ENCODE results near the gene CCRL2. TPM values are rescaled to one million over a fixed set of nuclear protein-coding genes. Genes with fewer than 3 reads are reported as not detected.

The CCRL2 gene
- total and polyA plus RNA-seq, 9 of the 15 experiments (the other 6 are each of a cell fraction or from before 2014, with no cell fraction given): 3.4 to 5.7 (median 4.0) TPM

- Histone ChIP-seq H3K4me1 (replicated peaks in 1 of 2; ENCODE audit: control insufficient read depth in 2 of 2, insufficient read depth in 2 of 2, low read length in 2 of 2) (peaks cover 20 to 34% of the 10 kb centered on the region in 2 experiments), H2AFZ (ENCODE audit: low read depth, low read length) (no peak overlapping the region), H3K9me3 (replicated peaks; ENCODE audit: control insufficient read depth, insufficient read depth, low read depth, low read length) (no peaks in the 10 kb centered on the region; the same call in 1 of the 2 replicates), H3K27ac (ENCODE audit: extremely low read depth, low read depth, low read length) (no peak overlapping the region), H3K9ac (ENCODE audit: insufficient read depth in 1 of 2, low read depth in 2 of 2, low read length in 2 of 2) (no peak overlapping the region), H3K4me2 (ENCODE audit: insufficient read depth, low read length) (no peak overlapping the region), H4K20me1 (replicated peaks; ENCODE audit: control insufficient read depth, insufficient read depth, low read length) (no peaks in the 10 kb centered on the region), H3K9me1 (ENCODE audit: control insufficient read depth, insufficient read depth, low read length) (no peaks in the 10 kb centered on the region), H3K36me3 (ENCODE audit: control insufficient read depth, insufficient read depth, low read length) (no peaks in the 10 kb centered on the region), H3K79me2 (ENCODE audit: control insufficient read depth, insufficient read depth, low read length) (peaks cover 2% of the 10 kb centered on the region; the same call in 1 of the 3 replicates), H3K4me3 (no peak overlapping the region), H3K27me3 (ENCODE audit: control insufficient read depth in 2 of 2, insufficient read depth in 2 of 2, low read length in 2 of 2) (no peaks in the 10 kb centered on the region)
- ChIA-PET CTCF (ENCODE audit: low intra/inter-chr PET ratio) (no interaction called here), POLR2A (interaction anchor here (0.7 to 1.2 kb wide), 2 partner anchors 14 to 1350 kb away, joined by 4 to 5 read pairs; no protein-coding TSS in a partner anchor)
- in situ Hi-C loops (cut with MboI): loop anchor here (25.0 kb wide), 1 partner anchor 1373 kb away; the partner anchor contains the start of gene CLEC3B
- no peak for DNase-seq (ENCODE audit: extremely low read depth in 1 of 4, low spot score in 3 of 4)
- intact Hi-C loops (cut with micrococcal nuclease): no loop called here
- TF ChIP-seq ZBTB49 (CRISPR knock-in tag; IDR thresholded peaks at IDR 0.05; ENCODE audit: borderline replicate concordance) (no peak), CBX5 (IDR thresholded peaks at IDR 0.05; ENCODE audit: borderline replicate concordance, low read depth) (no peak), DMBX1 (CRISPR knock-in tag; IDR thresholded peaks at IDR 0.05; ENCODE audit: borderline replicate concordance) (no peak), DLX4 (CRISPR knock-in tag; IDR thresholded peaks at IDR 0.05) (no peak), HIVEP1 (CRISPR knock-in tag; IDR thresholded peaks at IDR 0.05) (no peak), SREBF1 (IDR thresholded peaks at IDR 0.05; ENCODE audit: borderline replicate concordance, low read depth, low read length) (no peak), THAP12 (CRISPR knock-in tag; IDR thresholded peaks at IDR 0.05) (no peak), ZNF140 (CRISPR knock-in tag; IDR thresholded peaks at IDR 0.05) (no peak), ZNF778 (CRISPR knock-in tag; IDR thresholded peaks at IDR 0.05) (no peak), MXI1 (IDR thresholded peaks at IDR 0.05; ENCODE audit: low read depth, low read length) (no peak)
- TF ChIP-seq, protein P1, sequence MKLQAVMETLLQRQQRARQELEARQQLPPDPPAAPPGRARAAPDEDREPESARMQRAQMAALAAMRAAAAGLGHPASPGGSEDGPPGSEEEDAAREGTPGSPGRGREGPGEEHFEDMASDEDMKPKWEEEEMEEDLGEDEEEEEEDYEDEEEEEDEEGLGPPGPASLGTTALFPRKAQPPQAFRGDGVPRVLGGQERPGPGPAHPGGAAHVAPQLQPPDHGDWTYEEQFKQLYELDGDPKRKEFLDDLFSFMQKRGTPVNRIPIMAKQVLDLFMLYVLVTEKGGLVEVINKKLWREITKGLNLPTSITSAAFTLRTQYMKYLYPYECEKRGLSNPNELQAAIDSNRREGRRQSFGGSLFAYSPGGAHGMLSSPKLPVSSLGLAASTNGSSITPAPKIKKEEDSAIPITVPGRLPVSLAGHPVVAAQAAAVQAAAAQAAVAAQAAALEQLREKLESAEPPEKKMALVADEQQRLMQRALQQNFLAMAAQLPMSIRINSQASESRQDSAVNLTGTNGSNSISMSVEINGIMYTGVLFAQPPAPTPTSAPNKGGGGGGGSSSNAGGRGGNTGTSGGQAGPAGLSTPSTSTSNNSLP (IDR thresholded peaks at IDR 0.05; ENCODE audit: borderline replicate concordance, low read depth, low read length): no peak
- no peak for FAIRE-seq
- BruUV-seq (replicated peaks): no TSS peak
- WGBS (ENCODE audit: insufficient coverage, low coverage, missing lambda C conversion rate): 48% methylated on average over 2 of the region's 2 CpGs
- no peak for ATAC-seq
Observed at GRCh38 chr3:46410669-46411068, 3.6 kb downstream of the CCRL2 start.
